ENCODE data around the gene CAPZA3. TPM values are rescaled to one million over a fixed set of nuclear protein-coding genes. Genes with fewer than 3 reads are reported as not detected.
"Not testable (repeated sequence)": the region's sequence is repeated elsewhere in the genome, so short reads cannot be mapped to it uniquely, and the experiment has no call there.

Gene CAPZA3, protein sequence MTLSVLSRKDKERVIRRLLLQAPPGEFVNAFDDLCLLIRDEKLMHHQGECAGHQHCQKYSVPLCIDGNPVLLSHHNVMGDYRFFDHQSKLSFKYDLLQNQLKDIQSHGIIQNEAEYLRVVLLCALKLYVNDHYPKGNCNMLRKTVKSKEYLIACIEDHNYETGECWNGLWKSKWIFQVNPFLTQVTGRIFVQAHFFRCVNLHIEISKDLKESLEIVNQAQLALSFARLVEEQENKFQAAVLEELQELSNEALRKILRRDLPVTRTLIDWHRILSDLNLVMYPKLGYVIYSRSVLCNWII
- total RNA-seq, result not detected

DNA sequence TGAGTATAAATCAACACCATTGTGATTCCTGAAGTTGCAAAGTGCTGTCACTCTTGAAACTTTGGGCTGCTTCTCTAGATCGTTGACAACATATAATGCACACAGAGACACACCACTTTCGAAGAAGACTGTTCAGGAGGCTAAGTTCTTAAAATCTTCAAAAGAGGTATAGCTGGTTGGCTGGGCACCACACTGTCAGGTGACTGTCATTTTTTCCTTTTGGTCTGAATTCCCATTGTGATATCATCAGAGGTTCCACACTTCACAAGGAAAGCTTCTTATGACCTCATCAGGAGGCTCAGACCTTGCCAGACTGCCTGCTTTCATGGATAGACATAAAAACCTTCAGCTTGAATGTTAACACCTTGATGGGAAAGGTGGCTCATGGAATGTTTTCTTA, at the start of gene CAPZA3, which contains the start of gene PLCZ1:
TSS of gene CAPZA3 (plus strand) at position 301 of the 400 bp plus-strand sequence. CDS start 150 bp downstream, outside the sequence.
TSS of gene PLCZ1 (minus strand) at position 194 of the 400 bp plus-strand sequence. CDS start 641 bp downstream, outside the sequence.
- no peaks in the 10 kb centered on the region for H3K27me3 Mint-ChIP-seq (ENCODE audit: low read depth)
- CTCF ChIA-PET, result no interaction called here

DNA sequence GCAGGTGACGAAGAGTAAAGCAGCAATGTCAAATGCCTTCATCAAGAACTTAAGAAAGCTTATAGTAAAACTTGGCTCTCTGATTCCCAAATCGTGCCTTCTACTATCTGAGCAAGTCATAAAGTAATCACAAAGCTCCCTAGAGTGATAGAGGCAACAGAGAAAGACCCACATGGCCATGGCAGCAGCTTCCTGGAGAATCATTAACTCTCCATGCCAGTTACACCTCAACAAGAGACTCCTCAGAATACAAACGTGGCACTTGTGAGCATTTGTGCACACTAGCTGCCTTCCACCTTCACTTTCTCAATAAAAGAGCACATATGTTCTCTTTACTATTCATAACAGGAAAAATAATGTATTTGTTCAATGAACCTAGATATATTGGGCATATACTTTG, 48.1 kb upstream of the CAPZA3 start:
- H3K4me1 Mint-ChIP-seq (ENCODE audit: low read depth), result no peaks in the 10 kb centered on the region
- CTCF ChIA-PET, result no interaction called here
- no peak overlapping the region for H3K27ac Mint-ChIP-seq
- H3K27me3 Mint-ChIP-seq (ENCODE audit: low read depth), result no peaks in the 10 kb centered on the region
- peaks cover 8% of the 10 kb centered on the region for H3K9me3 Mint-ChIP-seq (ENCODE audit: insufficient read depth)
- DNase-seq, result no peak
- no peak for ATAC-seq
- no peak overlapping the region for H3K4me3 Mint-ChIP-seq
- H3K36me3 Mint-ChIP-seq (ENCODE audit: low read depth), result no peaks in the 10 kb centered on the region
- POLR2A ChIA-PET, result no interaction called here

More for the DNA sequence above, at the start of gene CAPZA3, which contains the start of gene PLCZ1:
- Mint-ChIP-seq H3K27ac (no peak within 1 kb of the TSS), H3K9me3 (ENCODE audit: insufficient read depth) (peaks cover 12% of the 10 kb centered on the region), H3K4me1 (ENCODE audit: low read depth) (no peaks in the 10 kb centered on the region), H3K36me3 (ENCODE audit: low read depth) (no peaks in the 10 kb centered on the region), H3K4me3 (no peak within 1 kb of the TSS)
- ATAC-seq (no peak), DNase-seq (no peak)
- POLR2A ChIA-PET, result no interaction called here

DNA sequence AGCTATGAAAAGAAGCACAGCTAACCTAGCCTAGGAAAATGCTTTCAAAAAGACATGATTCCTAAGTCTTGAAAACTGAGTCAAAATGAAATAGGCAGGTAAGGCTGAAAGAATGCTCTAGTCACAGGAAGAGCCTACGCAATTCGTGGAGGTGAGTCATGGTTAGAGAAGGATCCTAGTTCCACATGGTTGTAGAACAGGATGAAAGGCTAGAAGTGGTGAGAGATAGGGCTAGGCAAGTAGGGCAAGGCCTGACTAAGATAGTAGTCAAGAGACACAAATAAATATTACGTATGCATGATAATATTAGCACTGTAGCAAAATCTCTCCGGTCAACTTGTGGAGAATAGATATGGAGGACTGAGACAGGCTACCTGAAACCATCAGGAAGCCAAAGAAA, 47.3 kb upstream of the CAPZA3 start:
- H3K27me3 Mint-ChIP-seq (ENCODE audit: low read depth), result no peaks in the 10 kb centered on the region
- no peak for ATAC-seq
- no peak overlapping the region for H3K27ac Mint-ChIP-seq
- H3K36me3 Mint-ChIP-seq (ENCODE audit: low read depth), result no peaks in the 10 kb centered on the region
- POLR2A ChIA-PET, result no interaction called here
- H3K4me3 Mint-ChIP-seq, result no peak overlapping the region
- CTCF ChIA-PET, result no interaction called here
- H3K4me1 Mint-ChIP-seq (ENCODE audit: low read depth), result no peaks in the 10 kb centered on the region
- H3K9me3 Mint-ChIP-seq (ENCODE audit: insufficient read depth), result peaks cover 8% of the 10 kb centered on the region
- no peak for DNase-seq

DNA sequence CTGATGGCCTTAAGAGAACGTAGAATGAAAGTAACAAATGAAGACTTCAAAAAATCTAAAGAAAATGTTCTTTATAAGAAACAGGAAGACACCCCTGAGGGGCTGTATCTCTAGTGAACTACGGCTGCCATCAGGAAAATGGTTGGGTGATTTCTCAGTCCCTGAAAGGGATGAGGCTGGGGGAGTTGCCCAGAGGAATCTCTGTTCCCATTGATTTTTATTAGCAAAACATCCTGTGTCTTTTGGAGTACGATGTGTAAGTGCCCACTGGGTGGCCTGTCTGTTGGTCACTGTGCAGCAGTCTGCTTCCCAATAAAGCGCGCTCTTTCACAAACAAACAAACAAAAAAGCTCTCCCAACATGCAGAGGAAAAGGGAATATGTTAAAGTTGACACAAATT, 43.9 kb upstream of the CAPZA3 start:
- H3K4me3 Mint-ChIP-seq; POLR2A ChIA-PET; H3K36me3 Mint-ChIP-seq (ENCODE audit: low read depth); H3K27ac Mint-ChIP-seq; DNase-seq; H3K4me1 Mint-ChIP-seq (ENCODE audit: low read depth); CTCF ChIA-PET; ATAC-seq; H3K9me3 Mint-ChIP-seq (ENCODE audit: insufficient read depth); H3K27me3 Mint-ChIP-seq (ENCODE audit: low read depth): not testable (repeated sequence)

DNA sequence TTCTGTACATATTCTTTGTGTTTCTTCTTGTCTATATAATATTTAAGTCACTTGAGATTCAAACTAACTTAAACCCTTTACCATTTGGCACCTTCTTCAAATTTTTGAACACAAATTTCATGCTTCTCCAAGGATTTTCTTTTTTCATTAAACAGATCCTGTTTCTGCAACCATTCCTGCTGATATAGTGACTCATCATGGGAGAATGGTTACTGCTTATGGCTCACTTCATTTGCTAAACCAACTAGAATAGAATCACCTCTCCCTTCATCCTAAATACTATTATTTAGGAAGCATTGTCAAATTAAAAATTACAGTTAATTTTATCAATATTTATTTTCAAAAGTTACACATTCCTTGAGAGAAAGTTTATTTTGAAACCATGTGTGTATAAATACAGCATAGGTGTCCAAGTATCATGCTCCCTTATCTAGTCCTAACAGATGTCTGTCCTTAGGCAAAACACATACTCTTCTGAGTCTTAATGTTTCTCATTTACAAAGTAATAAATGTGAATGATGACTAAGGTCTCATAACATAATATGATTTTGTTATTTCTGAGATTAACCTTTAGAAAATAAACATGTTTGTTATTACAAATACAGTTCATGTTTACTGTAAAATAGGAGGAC, 40.8 kb upstream of the CAPZA3 start:
- POLR2A ChIA-PET, result no interaction called here

DNA sequence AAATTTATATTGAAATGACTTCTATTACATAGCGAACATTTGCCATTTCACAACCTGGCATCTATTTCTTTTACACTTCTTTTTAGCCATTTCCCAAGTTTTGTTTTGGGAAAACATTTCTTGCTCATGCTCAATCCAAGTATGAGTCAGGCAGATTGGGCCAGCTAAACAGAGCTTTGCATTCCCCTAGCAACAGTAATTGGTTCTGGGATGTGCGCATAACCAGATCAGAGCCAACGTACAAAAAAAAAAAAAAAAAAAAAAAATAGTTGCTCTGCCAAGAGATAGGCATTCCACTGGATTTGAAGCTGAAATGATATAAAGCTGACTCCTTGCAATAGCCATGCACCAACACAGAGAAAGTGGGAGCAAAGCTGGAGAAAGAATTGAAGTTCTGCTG, 37.6 kb upstream of the CAPZA3 start:
- no peak for ATAC-seq
- POLR2A ChIA-PET, result no interaction called here
- no peaks in the 10 kb centered on the region for H3K4me1 Mint-ChIP-seq (ENCODE audit: low read depth)
- DNase-seq, result no peak
- no peaks in the 10 kb centered on the region for H3K9me3 Mint-ChIP-seq (ENCODE audit: insufficient read depth)
- no peak overlapping the region for H3K27ac Mint-ChIP-seq
- H3K4me3 Mint-ChIP-seq, result no peak overlapping the region
- CTCF ChIA-PET, result no interaction called here
- H3K36me3 Mint-ChIP-seq (ENCODE audit: low read depth), result no peaks in the 10 kb centered on the region
- H3K27me3 Mint-ChIP-seq (ENCODE audit: low read depth), result no peaks in the 10 kb centered on the region

More for the DNA sequence above, 40.8 kb upstream of the CAPZA3 start:
- no peak overlapping the region for H3K4me3 Mint-ChIP-seq
- peaks cover 7% of the 10 kb centered on the region for H3K9me3 Mint-ChIP-seq (ENCODE audit: insufficient read depth)
- DNase-seq, result no peak
- no peak overlapping the region for H3K27ac Mint-ChIP-seq
- no peaks in the 10 kb centered on the region for H3K4me1 Mint-ChIP-seq (ENCODE audit: low read depth)
- H3K36me3 Mint-ChIP-seq (ENCODE audit: low read depth), result no peaks in the 10 kb centered on the region
- no peaks in the 10 kb centered on the region for H3K27me3 Mint-ChIP-seq (ENCODE audit: low read depth)
- CTCF ChIA-PET, result no interaction called here
- ATAC-seq, result no peak

DNA sequence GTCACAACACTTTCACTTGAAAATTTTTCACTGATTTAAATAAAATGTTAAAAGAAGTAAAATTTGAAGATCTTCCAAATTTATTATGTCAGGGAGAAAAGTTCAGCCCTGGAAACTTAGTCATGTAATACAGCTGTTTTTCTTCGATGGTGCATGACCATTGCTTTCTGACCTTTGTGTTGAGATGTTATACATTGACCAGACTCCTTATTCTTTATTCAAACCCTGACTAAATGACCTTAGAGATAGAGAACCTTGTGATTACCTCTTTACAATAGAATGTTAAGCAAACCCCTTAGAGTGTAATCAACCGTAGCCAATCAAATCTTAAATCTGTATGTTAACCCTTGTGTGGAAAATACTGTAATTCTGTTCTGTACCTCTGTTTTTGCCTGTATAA, 34.6 kb upstream of the CAPZA3 start:
- Mint-ChIP-seq H3K36me3 (ENCODE audit: low read depth) (no peaks in the 10 kb centered on the region), H3K27ac (no peak overlapping the region), H3K4me3 (no peak overlapping the region), H3K9me3 (ENCODE audit: insufficient read depth) (peaks cover 7% of the 10 kb centered on the region), H3K4me1 (ENCODE audit: low read depth) (no peaks in the 10 kb centered on the region), H3K27me3 (ENCODE audit: low read depth) (no peaks in the 10 kb centered on the region)
- DNase-seq, result no peak
- ChIA-PET CTCF (no interaction called here), POLR2A (no interaction called here)
- no peak for ATAC-seq

DNA sequence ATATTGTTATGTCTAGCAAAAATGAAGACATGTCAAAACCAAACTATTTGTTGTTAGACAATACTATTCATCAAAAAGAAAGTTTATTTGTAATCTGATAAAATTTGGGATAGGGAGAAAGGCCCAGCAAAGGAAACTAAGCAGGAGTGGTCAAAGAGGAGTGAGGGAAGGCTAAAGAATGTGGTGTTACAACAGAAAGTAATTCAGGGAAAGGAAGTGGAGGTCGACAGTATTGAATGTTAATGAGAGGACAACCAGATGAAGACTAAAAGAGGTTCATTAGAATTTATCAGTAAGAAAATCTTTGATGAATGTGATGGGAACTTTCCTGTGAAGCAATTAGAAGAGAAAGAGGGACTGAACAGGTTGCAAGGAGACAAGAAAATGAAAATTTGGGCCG, 34.0 kb upstream of the CAPZA3 start:
- ChIA-PET POLR2A (no interaction called here), CTCF (no interaction called here)
- Mint-ChIP-seq H3K27me3 (ENCODE audit: low read depth) (no peaks in the 10 kb centered on the region), H3K4me1 (ENCODE audit: low read depth) (no peaks in the 10 kb centered on the region), H3K36me3 (ENCODE audit: low read depth) (no peaks in the 10 kb centered on the region), H3K27ac (no peak overlapping the region), H3K9me3 (ENCODE audit: insufficient read depth) (peaks cover 7% of the 10 kb centered on the region), H3K4me3 (no peak overlapping the region)
- no peak for ATAC-seq
- DNase-seq, result no peak

DNA sequence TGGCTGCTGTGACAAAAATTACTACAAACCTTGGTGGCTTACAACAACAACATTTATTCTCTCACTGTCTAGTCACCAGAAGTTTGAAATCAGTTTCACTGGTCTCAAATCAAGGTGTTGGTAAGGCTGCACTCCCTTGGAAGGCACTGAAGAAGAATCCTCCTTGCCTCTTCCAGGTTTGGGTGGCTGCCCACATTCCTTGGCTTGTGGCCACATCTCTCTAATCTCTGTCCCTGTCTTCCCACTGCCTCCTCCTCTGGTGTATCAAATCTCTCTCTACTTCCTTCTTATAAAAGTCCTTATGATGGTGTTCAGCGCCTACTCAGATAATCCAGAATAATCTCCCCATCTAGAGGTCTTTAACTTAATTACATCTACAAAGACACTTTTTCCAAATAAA, 31.1 kb upstream of the CAPZA3 start:
- Mint-ChIP-seq H3K4me3 (no peak overlapping the region), H3K9me3 (ENCODE audit: insufficient read depth) (peaks cover 12% of the 10 kb centered on the region), H3K36me3 (ENCODE audit: low read depth) (no peaks in the 10 kb centered on the region), H3K27ac (no peak overlapping the region), H3K4me1 (ENCODE audit: low read depth) (no peaks in the 10 kb centered on the region), H3K27me3 (ENCODE audit: low read depth) (no peaks in the 10 kb centered on the region)
- POLR2A ChIA-PET, result no interaction called here
- CTCF ChIA-PET, result no interaction called here
- DNase-seq (no peak), ATAC-seq (no peak)

DNA sequence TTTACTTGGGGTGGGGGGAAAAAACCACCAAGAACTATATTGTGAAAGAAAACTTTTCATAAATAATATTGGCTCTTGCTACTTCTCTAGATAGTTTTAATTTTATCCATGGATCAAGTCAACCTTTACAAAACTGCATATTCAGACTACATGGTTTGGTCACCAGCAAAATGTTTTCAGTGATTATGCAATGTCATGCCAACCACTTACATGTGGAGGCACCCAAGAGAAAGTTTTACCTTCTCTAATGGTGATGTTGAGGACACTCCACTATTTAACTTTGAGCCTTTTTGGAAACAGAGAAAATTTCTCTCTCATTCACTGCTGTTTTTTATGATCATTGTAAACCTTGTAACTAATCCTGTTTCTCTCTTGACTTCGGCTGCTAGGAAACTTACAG, 21.7 kb upstream of the CAPZA3 start:
- no peak for ATAC-seq
- ChIA-PET POLR2A (no interaction called here), CTCF (no interaction called here)
- Mint-ChIP-seq H3K4me1 (ENCODE audit: low read depth) (no peaks in the 10 kb centered on the region), H3K4me3 (no peak overlapping the region), H3K27ac (no peak overlapping the region), H3K36me3 (ENCODE audit: low read depth) (no peaks in the 10 kb centered on the region), H3K9me3 (ENCODE audit: insufficient read depth) (peaks cover 3% of the 10 kb centered on the region), H3K27me3 (ENCODE audit: low read depth) (no peaks in the 10 kb centered on the region)
- no peak for DNase-seq

DNA sequence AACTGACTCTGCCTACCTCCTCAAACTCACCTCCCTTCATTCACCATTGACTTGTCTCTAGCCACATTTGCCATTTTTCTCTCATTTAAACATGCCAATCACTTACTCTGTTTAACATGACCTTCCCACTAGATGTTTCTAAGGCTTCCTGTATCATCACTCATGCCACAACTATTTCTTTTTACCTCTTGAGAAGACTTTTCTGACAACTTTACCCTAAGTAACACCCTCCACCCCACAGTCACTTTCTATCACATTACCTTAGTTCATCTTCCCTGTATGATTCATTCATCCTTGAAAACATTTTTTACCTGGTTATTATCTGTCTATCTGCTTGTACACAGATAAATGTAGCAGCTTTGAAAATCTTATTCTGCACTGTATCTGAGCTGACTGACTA, 19.5 kb upstream of the CAPZA3 start:
- Mint-ChIP-seq H3K4me3 (no peak overlapping the region), H3K27ac (no peak overlapping the region), H3K36me3 (ENCODE audit: low read depth) (no peaks in the 10 kb centered on the region), H3K4me1 (ENCODE audit: low read depth) (no peaks in the 10 kb centered on the region), H3K27me3 (ENCODE audit: low read depth) (no peaks in the 10 kb centered on the region), H3K9me3 (ENCODE audit: insufficient read depth) (peaks cover 3% of the 10 kb centered on the region)
- CTCF ChIA-PET, result no interaction called here
- no peak for ATAC-seq
- POLR2A ChIA-PET, result no interaction called here
- no peak for DNase-seq

DNA sequence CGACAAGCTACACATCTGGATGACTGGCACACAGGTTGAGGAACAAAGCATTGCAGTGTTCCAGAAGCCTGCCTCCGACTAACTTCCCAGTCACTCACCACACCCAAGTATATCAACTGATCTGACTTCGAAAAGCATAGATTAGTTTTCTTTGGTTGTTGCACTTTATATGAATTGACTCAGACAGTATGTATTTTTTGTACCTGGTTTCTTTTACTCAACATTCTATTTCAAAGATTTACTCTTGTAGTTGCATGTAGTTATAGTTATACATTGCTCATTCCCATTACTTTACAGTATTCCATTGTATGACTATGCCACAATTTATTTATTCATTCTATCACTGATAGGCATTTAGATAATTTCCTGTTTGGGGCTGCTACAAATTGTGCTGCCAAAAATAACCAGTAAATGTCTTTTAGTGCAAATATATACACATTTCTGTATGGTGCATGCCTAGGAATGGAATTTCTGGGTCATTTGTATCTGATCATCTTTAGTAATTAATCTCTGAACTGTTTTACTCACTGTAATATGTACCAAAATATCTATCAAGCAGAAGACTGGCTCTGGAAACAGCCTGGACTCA, 17.9 kb upstream of the CAPZA3 start:
- ATAC-seq, result no peak

More for the DNA sequence above, 17.9 kb upstream of the CAPZA3 start:
- Mint-ChIP-seq H3K27ac (no peak overlapping the region), H3K4me3 (no peak overlapping the region), H3K9me3 (ENCODE audit: insufficient read depth) (peaks cover 3% of the 10 kb centered on the region), H3K36me3 (ENCODE audit: low read depth) (no peaks in the 10 kb centered on the region), H3K27me3 (ENCODE audit: low read depth) (no peaks in the 10 kb centered on the region), H3K4me1 (ENCODE audit: low read depth) (no peaks in the 10 kb centered on the region)
- DNase-seq, result no peak
- ChIA-PET CTCF (no interaction called here), POLR2A (no interaction called here)

Measured in activated CD8-positive, alpha-beta T cell treated with anti-CD3 and anti-CD28 coated beads, Interleukin-2, amount 10 ng/mL, durations not matched to agents 7 days and 5 days (primary cell).